K562 (cell line): Measurements from ENCODE around the gene MAST1. TPM values are rescaled to one million over a fixed set of nuclear protein-coding genes. Genes with fewer than 3 reads are reported as not detected.

Experiments
- E2F4 ChIP-seq: sonication (generic); formaldehyde crosslinking; IDR thresholded peaks from 2 replicates; pipeline ENCODE4 v1.8.0; 2022; ENCODE audit warnings: mild to moderate bottlenecking, low read depth, missing genetic modification reagents
- FUS ChIP-seq: fragments of 200-400 bp; formaldehyde crosslinking; optimal IDR thresholded peaks from 2 replicates; pipeline ENCODE3; 2017; ENCODE audit warnings: low read depth, low read length
- HNRNPK ChIP-seq: fragments of 200-400 bp; formaldehyde crosslinking; IDR thresholded peaks from one replicate; pipeline ENCODE4 v1.6.1; 2018; ENCODE audit warnings: mild to moderate bottlenecking, low read depth, low read length; ENCODE audit not compliant: poor library complexity, severe bottlenecking
- IRF9 ChIP-seq: fragments of 450-650 bp; IDR thresholded peaks from 2 replicates; pipeline ENCODE4 v1.6.1; 2016; ENCODE audit warnings: missing biosample characterization, missing genetic modification characterization
- JUND ChIP-seq, 2 experiments: IDR thresholded peaks; 2 replicates in 1 of 2; 3 replicates in 1 of 2; pipeline ENCODE4 v1.6.1; 2011; ENCODE audit warnings: borderline replicate concordance in 2 of 2, low read depth in 2 of 2, low read length in 2 of 2, improper control_type of control experiment in 1 of 2, missing biosample characterization in 1 of 2, missing genetic modification characterization in 1 of 2, missing genetic modification reagents in 1 of 2
- KDM5B ChIP-seq: fragments of 200-600 bp; sonication (generic); IDR thresholded peaks from 2 replicates; pipeline ENCODE4 v1.6.1; 2012; ENCODE audit warnings: low read depth, mild to moderate bottlenecking, moderate library complexity, low read length, control low read depth, inconsistent platforms; ENCODE audit not compliant: insufficient replicate concordance
- L3MBTL2 ChIP-seq: fragments of 450-650 bp; IDR thresholded peaks from 2 replicates; pipeline ENCODE4 v1.6.1; 2016; ENCODE audit warnings: mild to moderate bottlenecking, moderate library complexity
- NFIC ChIP-seq: fragments of 450-650 bp; IDR thresholded peaks from 2 replicates; pipeline ENCODE4 v1.6.1; 2017; ENCODE audit warnings: mild to moderate bottlenecking, inconsistent platforms
- NR2F6 ChIP-seq: fragments of 450-650 bp; formaldehyde crosslinking; IDR thresholded peaks from 2 replicates; pipeline ENCODE4 v1.4.0; 2020; ENCODE audit warnings: mild to moderate bottlenecking
- POLR2AphosphoS5 ChIP-seq: IDR thresholded peaks from 2 replicates; pipeline ENCODE4 v1.6.1; 2011; ENCODE audit warnings: mild to moderate bottlenecking, low read depth, low read length, moderate library complexity; ENCODE audit not compliant: control insufficient read depth, insufficient read depth
- RBM34 ChIP-seq: fragments of 200-400 bp; formaldehyde crosslinking; IDR thresholded peaks from 2 replicates; pipeline ENCODE4 v1.6.1; 2018; ENCODE audit warnings: low read length, borderline replicate concordance; ENCODE audit not compliant: insufficient read depth
- TBL1XR1 ChIP-seq, 2 experiments: IDR thresholded peaks; 2 replicates each; pipeline ENCODE4 v1.6.1; 2012; ENCODE audit warnings: improper control_type of control experiment in 2 of 2, low read length in 2 of 2, mild to moderate bottlenecking in 1 of 2
- ZC3H4 ChIP-seq: sonication (generic); formaldehyde crosslinking; IDR thresholded peaks from 2 replicates; pipeline ENCODE4 v1.9.0; 2021; ENCODE audit warnings: missing genetic modification reagents, borderline replicate concordance
- polyA plus RNA-seq, 8 experiments: library from polyadenylated mRNA; depleted of rRNA in 4 of 8; stranded (reverse) in 5 of 8; unstranded in 3 of 8; fragments of >200 nt; fragmentation: Nextera tagmentation in 2 of 8; fragmentation: Illumina TruSeq in 1 of 8; extraction: Ambion mirVana in 2 of 8; extraction: Trizol in 1 of 8; gene quantifications; 2 replicates each; pipeline versions ENCODE4 v1.2.1 to v1.2.3, GENCODE V29; 2011 to 2014; ENCODE audit warnings: inconsistent platforms in 1 of 8, missing spikeins in 1 of 8
- total RNA-seq, 7 experiments: library from RNA; depleted of rRNA in 6 of 7; stranded (reverse); fragments of >200 nt in 6 of 7; fragmentation: Illumina TruSeq in 2 of 7; extraction: Trizol in 2 of 7; gene quantifications; 2 replicates each; pipeline versions ENCODE4 v1.2.1 to v1.2.3, GENCODE V29; 2011 to 2021; ENCODE audit warnings: low replicate concordance in 1 of 7
- TF ChIP-seq, protein P1 (sequence below): sonication (generic); formaldehyde crosslinking; IDR thresholded peaks from 2 replicates; pipeline ENCODE4 v1.8.0; 2022; ENCODE audit warnings: mild to moderate bottlenecking, missing genetic modification reagents
- TF ChIP-seq, protein P2 (sequence below): fragments of 250-450 bp; sonication (Bioruptor Pico); IDR thresholded peaks from 2 replicates; pipeline ENCODE4 v1.8.0; 2022; ENCODE audit warnings: moderate library complexity, mild to moderate bottlenecking, inconsistent platforms

MAST1 gene
- total and polyA plus RNA-seq, 9 of the 15 experiments (the other 6 are each of a cell fraction or from before 2014, with no cell fraction given) = 0.48 to 10.3 (median 3.9) TPM

DNA sequence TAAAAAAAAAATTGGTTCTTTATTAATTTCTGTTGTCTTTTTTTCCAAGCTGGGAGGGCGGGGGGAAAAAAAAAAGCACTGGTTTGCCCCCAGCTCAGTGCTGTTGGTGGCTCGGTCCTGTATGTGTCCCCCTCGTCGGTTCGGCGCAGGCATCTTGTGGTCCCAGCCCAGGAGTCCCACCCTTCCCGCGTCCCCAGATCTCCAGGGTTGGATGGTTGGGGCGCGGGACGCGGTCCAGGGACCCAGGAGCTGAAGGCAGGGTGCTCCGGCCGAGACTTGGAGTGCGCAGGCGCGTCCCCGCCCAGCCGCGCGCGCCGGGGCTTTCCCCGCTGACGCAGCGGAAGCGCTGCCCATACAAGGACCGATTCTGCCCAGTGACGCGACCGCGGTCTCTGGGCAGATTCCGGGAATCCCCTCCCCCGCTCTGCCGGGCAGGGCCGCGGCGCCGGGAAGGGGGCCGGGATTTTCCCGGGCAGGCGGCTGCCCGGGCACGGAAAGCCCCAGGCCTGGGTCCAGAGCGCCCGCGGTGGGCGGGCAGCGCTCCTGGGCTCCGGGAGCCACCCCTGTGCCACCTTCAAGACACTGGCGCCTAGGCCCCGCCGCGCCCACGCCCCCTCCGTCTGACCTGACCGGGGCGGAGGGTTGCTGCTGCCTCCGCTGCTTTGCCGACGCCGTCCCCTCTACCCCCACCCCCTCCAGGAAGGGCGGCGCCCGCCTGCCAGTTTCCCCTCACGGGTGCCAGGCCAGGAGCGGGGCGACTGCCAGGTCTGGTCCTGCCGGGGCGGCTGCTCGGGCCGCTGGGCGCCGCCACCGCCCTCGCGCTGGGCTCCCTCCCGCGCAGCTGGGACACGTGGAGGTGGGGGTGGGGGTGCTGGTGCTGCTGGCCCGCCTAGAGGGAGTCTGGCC lies 44.8 kb upstream of the MAST1 start (continued):
- peak; percentile 45; the same call in 1 of the 2 replicates for TF ChIP-seq E2F4 (CRISPR knock-in tag)
- peak; percentile 47; the same call in 1 of the 2 replicates for TF ChIP-seq ZC3H4 (CRISPR knock-in tag)
- TF ChIP-seq POLR2AphosphoS5 = peak; percentile 78
- 0 out of 2 replicates have a peak, but pooled peaks have one; percentile 3 for TF ChIP-seq NFIC
- peak; percentile 64; the same call in 1 of the 2 replicates for TF ChIP-seq JUND (IDR thresholded peaks at IDR 0.05; ENCODE audit: borderline replicate concordance, low read depth, low read length)
- TF ChIP-seq JUND (tag; IDR thresholded peaks at IDR 0.05; ENCODE audit: borderline replicate concordance, low read depth, low read length) = peak; percentile 35; the same call in 1 of the 3 replicates
- TF ChIP-seq IRF9 (tag) = no peak
- TF ChIP-seq NR2F6 = 0 out of 2 replicates have a peak, but pooled peaks have one; percentile 45
- peak in 1 of 2 experiments; percentile 17; a peak in 2 of 4 replicates for TF ChIP-seq TBL1XR1 (IDR thresholded peaks at IDR 0.05; ENCODE audit: low read length in 2 of 2)
- peak; percentile 93 for TF ChIP-seq L3MBTL2
- peak; percentile 99 for TF ChIP-seq FUS
- peak; percentile 78 for TF ChIP-seq KDM5B
- TF ChIP-seq RBM34 = 0 out of 2 replicates have a peak, but pooled peaks have one; percentile 63
- TF ChIP-seq, protein P1, sequence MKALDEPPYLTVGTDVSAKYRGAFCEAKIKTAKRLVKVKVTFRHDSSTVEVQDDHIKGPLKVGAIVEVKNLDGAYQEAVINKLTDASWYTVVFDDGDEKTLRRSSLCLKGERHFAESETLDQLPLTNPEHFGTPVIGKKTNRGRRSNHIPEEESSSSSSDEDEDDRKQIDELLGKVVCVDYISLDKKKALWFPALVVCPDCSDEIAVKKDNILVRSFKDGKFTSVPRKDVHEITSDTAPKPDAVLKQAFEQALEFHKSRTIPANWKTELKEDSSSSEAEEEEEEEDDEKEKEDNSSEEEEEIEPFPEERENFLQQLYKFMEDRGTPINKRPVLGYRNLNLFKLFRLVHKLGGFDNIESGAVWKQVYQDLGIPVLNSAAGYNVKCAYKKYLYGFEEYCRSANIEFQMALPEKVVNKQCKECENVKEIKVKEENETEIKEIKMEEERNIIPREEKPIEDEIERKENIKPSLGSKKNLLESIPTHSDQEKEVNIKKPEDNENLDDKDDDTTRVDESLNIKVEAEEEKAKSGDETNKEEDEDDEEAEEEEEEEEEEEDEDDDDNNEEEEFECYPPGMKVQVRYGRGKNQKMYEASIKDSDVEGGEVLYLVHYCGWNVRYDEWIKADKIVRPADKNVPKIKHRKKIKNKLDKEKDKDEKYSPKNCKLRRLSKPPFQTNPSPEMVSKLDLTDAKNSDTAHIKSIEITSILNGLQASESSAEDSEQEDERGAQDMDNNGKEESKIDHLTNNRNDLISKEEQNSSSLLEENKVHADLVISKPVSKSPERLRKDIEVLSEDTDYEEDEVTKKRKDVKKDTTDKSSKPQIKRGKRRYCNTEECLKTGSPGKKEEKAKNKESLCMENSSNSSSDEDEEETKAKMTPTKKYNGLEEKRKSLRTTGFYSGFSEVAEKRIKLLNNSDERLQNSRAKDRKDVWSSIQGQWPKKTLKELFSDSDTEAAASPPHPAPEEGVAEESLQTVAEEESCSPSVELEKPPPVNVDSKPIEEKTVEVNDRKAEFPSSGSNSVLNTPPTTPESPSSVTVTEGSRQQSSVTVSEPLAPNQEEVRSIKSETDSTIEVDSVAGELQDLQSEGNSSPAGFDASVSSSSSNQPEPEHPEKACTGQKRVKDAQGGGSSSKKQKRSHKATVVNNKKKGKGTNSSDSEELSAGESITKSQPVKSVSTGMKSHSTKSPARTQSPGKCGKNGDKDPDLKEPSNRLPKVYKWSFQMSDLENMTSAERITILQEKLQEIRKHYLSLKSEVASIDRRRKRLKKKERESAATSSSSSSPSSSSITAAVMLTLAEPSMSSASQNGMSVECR = peak; percentile 87
- TF ChIP-seq HNRNPK = peak; percentile 95
- TF ChIP-seq, protein P2, sequence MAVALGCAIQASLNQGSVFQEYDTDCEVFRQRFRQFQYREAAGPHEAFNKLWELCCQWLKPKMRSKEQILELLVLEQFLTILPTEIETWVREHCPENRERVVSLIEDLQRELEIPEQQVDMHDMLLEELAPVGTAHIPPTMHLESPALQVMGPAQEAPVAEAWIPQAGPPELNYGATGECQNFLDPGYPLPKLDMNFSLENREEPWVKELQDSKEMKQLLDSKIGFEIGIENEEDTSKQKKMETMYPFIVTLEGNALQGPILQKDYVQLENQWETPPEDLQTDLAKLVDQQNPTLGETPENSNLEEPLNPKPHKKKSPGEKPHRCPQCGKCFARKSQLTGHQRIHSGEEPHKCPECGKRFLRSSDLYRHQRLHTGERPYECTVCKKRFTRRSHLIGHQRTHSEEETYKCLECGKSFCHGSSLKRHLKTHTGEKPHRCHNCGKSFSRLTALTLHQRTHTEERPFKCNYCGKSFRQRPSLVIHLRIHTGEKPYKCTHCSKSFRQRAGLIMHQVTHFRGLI (CRISPR knock-in tag) = no peak
